CD4-positive, CD25-positive, alpha-beta regulatory T cell (primary cell): ENCODE measurements around the gene STK17B. TPM values are rescaled to one million over a fixed set of nuclear protein-coding genes. Genes with fewer than 3 reads are reported as not detected.
A peak's percentile ranks its signal among the peaks of the same experiment; 100 is the strongest.

Experiments
- ATAC-seq, 2 donors: fragments of 150-1000 bp; cut with Tn5 transposase; one replicate each; pipeline ENCODE4 v1.10.0; 2021; ENCODE audit warnings: low read depth in 2 of 2, moderate number of reproducible peaks in 2 of 2, moderate library complexity in 1 of 2
- DNase-seq, 3 donors: peaks; one replicate each; pipeline versions ENCODE4 v3.0.0 to v3.0.0-alpha.2; 2012 to 2022; ENCODE audit warnings: mixed read lengths in 1 of 3
- H3K27ac ChIP-seq: one replicate; pipeline ENCODE4 v1.7.0; 2013; ENCODE audit warnings: mild to moderate bottlenecking, low read length; ENCODE audit not compliant: insufficient read depth, poor library complexity, severe bottlenecking
- H3K27me3 ChIP-seq: one replicate; pipeline ENCODE4 v1.7.0; 2013; ENCODE audit warnings: low read length; ENCODE audit not compliant: control insufficient read depth, insufficient read depth
- H3K36me3 ChIP-seq: one replicate; pipeline ENCODE4 v1.7.0; 2013; ENCODE audit warnings: mild to moderate bottlenecking, low read length, moderate library complexity; ENCODE audit not compliant: control insufficient read depth, insufficient read depth
- H3K4me1 ChIP-seq: 2 replicates; pipeline ENCODE4 v1.7.0; 2013; ENCODE audit warnings: mild to moderate bottlenecking, low read length; ENCODE audit not compliant: insufficient read depth, control insufficient read depth, poor library complexity, severe bottlenecking
- H3K4me3 ChIP-seq: one replicate; pipeline ENCODE4 v1.7.0; 2013; ENCODE audit warnings: low read depth, mild to moderate bottlenecking, low read length, moderate library complexity
- H3K9me3 ChIP-seq, 2 experiments: 1 replicate in 1 of 2; 2 replicates in 1 of 2; pipeline ENCODE4 v1.7.0; 2013; ENCODE audit warnings: low read length in 2 of 2, mild to moderate bottlenecking in 1 of 2, moderate library complexity in 1 of 2; ENCODE audit not compliant: control insufficient read depth in 2 of 2
- H3K27ac Mint-ChIP-seq, 3 donors: one replicate each; pipeline ENCODE4 v1.8.0; 2020 to 2022; ENCODE audit warnings: mild to moderate bottlenecking in 3 of 3, mixed read lengths in 3 of 3, moderate library complexity in 2 of 3
- H3K27me3 Mint-ChIP-seq: one replicate; pipeline ENCODE4 v1.8.0; 2022; ENCODE audit warnings: mild to moderate bottlenecking, mixed read lengths
- H3K36me3 Mint-ChIP-seq: one replicate; pipeline ENCODE4 v1.8.0; 2020; ENCODE audit warnings: mixed read lengths
- H3K4me1 Mint-ChIP-seq, 4 donors: one replicate each; pipeline ENCODE4 v1.8.0; 2020 to 2022; ENCODE audit warnings: mixed read lengths in 4 of 4, mild to moderate bottlenecking in 1 of 4
- H3K4me3 Mint-ChIP-seq, 4 donors: one replicate each; pipeline ENCODE4 v1.8.0; 2020 to 2022; ENCODE audit warnings: mild to moderate bottlenecking in 4 of 4, mixed read lengths in 4 of 4, moderate library complexity in 3 of 4
- H3K9me3 Mint-ChIP-seq, 7 donors: one replicate each; pipeline ENCODE4 v1.8.0; 2020 to 2022; ENCODE audit warnings: mixed read lengths in 7 of 7, mild to moderate bottlenecking in 3 of 7, moderate library complexity in 2 of 7
- polyA plus RNA-seq, 4 donors: library from polyadenylated mRNA; unstranded; fragments of 300-500 nt; fragmentation: Illumina TruSeq; gene quantifications; one replicate each; pipeline ENCODE4 v1.2.3, GENCODE V29; 2021
- total RNA-seq: library from RNA; stranded (reverse); gene quantifications from one replicate; pipeline ENCODE4 v1.2.3, GENCODE V29; 2022

STK17B gene
- total and polyA plus RNA-seq, 5 donors from 2014 or later: 97.1 to 542 (median 113) TPM

- peaks cover 12 to 25% (median 19%) of the 10 kb centered on the region in 4 donors for H3K4me1 Mint-ChIP-seq
- DNase-seq (peak in 1 of 3 donors; percentile 7), ATAC-seq (no peak)
- peaks cover 24% of the 10 kb centered on the region for H3K36me3 Mint-ChIP-seq
- Histone ChIP-seq H3K4me1 (no peaks in the 10 kb centered on the region), H3K27me3 (no peaks in the 10 kb centered on the region), H3K27ac (no peak overlapping the region), H3K36me3 (peaks cover 12% of the 10 kb centered on the region), H3K9me3 (peaks cover 44 to 71% of the 10 kb centered on the region in 2 experiments), H3K4me3 (peak overlapping the region; percentile 2)
- no peak overlapping the region for H3K4me3 Mint-ChIP-seq
- no peak overlapping the region for H3K27ac Mint-ChIP-seq
- peaks cover 0 to 50% (median 16%) of the 10 kb centered on the region in 7 donors for H3K9me3 Mint-ChIP-seq
- peaks cover 5% of the 10 kb centered on the region for H3K27me3 Mint-ChIP-seq
These were observed 41.1 kb downstream of the STK17B start for GRCh38 chr2:196130039-196130825.

GRCh38 chr2:196128749-196129148 lies 42.6 kb downstream of the STK17B start:
- DNase-seq (no peak), ATAC-seq (no peak)
- no peak overlapping the region for H3K27ac Mint-ChIP-seq
- H3K36me3 ChIP-seq: peaks cover 3% of the 10 kb centered on the region
- no peaks in the 10 kb centered on the region for H3K4me1 ChIP-seq
- H3K9me3 Mint-ChIP-seq: peaks cover 0 to 51% (median 16%) of the 10 kb centered on the region in 7 donors
- H3K4me3 Mint-ChIP-seq: no peak overlapping the region
- peaks cover 11 to 15% (median 13%) of the 10 kb centered on the region in 4 donors for H3K4me1 Mint-ChIP-seq
- H3K27ac ChIP-seq: no peak overlapping the region
- no peak overlapping the region for H3K4me3 ChIP-seq
- peaks cover 5% of the 10 kb centered on the region for H3K27me3 Mint-ChIP-seq
- peaks cover 14% of the 10 kb centered on the region for H3K36me3 Mint-ChIP-seq
- no peaks in the 10 kb centered on the region for H3K27me3 ChIP-seq
- H3K9me3 ChIP-seq: peaks cover 44 to 57% of the 10 kb centered on the region in 2 experiments

DNA sequence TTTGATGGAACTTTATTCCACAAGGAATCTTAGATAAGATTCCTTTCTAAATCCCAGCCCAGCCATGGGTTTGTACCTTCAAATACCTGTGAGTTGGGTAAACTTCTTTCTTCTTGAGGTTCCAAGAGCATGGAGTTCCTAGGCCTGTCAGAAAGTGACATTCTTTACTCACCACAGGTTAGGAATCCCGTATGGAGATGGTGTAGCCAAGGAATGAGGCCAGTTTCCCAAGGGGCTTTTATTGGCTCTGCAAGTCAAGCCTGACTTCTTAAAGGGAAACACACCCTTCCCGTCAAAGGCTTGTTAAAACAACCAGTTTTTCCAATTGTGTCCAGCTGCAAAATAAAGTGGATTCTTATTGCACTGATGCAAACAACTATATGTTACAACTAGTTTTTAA lies 45.8 kb downstream of the STK17B start:
- Mint-ChIP-seq H3K9me3 (peaks cover 0 to 32% (median 9%) of the 10 kb centered on the region in 7 donors), H3K27ac (no peak overlapping the region), H3K27me3 (peaks cover 5% of the 10 kb centered on the region), H3K4me3 (no peak overlapping the region), H3K4me1 (no peaks in the 10 kb centered on the region), H3K36me3 (peaks cover 1% of the 10 kb centered on the region)
- H3K4me1 ChIP-seq: no peaks in the 10 kb centered on the region
- H3K4me3 ChIP-seq: no peak overlapping the region
- no peak for DNase-seq
- H3K27ac ChIP-seq: no peak overlapping the region
- H3K27me3 ChIP-seq: no peaks in the 10 kb centered on the region
- no peak for ATAC-seq
- H3K9me3 ChIP-seq: peaks cover 28 to 29% of the 10 kb centered on the region in 2 experiments
- H3K36me3 ChIP-seq: no peaks in the 10 kb centered on the region

DNA sequence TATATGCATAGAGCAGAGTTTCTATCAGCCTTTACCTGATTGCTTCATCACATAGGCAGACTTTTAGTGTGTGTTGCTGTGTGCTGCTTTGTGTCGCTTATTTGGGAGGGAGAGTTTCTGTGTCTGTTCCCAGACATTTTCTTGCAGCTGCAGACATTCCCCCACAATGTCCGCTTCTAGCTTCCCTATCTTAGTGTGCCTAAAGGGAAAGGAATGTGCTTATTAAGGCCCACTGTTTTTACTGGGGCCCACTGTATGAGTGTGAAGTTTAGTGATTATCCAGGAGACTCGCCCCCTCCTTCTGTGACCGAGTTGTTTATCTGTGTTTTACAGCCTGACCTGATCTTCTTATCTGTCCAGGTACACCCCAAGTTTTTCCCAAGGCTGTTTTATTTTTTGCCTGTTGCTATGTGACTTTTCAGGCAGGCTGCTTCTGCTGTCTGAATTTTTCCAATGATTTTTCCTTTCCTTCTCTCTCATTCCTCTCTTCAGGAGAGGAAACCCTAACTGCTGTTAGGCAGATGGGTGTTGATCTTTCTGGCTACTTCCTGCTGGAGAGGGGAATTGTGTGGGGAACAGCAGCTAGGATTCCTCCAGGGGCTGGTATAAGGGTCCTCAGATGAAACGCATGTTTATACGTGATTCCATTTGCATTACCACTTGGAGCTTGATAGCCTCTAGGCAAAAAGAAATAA lies 47.6 kb downstream of the STK17B start:
- Histone ChIP-seq H3K4me1 (no peaks in the 10 kb centered on the region), H3K27ac (no peak overlapping the region), H3K4me3 (no peak overlapping the region), H3K27me3 (no peaks in the 10 kb centered on the region), H3K36me3 (no peaks in the 10 kb centered on the region), H3K9me3 (peaks cover 13% of the 10 kb centered on the region in 2 experiments)
- Mint-ChIP-seq H3K4me1 (peaks cover 0 to 6% (median 0%) of the 10 kb centered on the region in 4 donors), H3K9me3 (peaks cover 0 to 15% (median 4%) of the 10 kb centered on the region in 7 donors), H3K27me3 (peaks cover 13% of the 10 kb centered on the region), H3K4me3 (no peak overlapping the region), H3K27ac (no peak overlapping the region), H3K36me3 (no peaks in the 10 kb centered on the region)
- ATAC-seq (no peak), DNase-seq (no peak)

GRCh38 chr2:196119926-196120325 lies 51.5 kb downstream of the STK17B start:
- Histone ChIP-seq H3K4me3 (no peak overlapping the region), H3K36me3 (no peaks in the 10 kb centered on the region), H3K27ac (no peak overlapping the region), H3K4me1 (no peaks in the 10 kb centered on the region), H3K9me3 (no peaks in the 10 kb centered on the region), H3K27me3 (no peaks in the 10 kb centered on the region)
- peaks cover 0 to 6% (median 0%) of the 10 kb centered on the region in 4 donors for H3K4me1 Mint-ChIP-seq
- peaks cover 9% of the 10 kb centered on the region for H3K27me3 Mint-ChIP-seq
- ATAC-seq (no peak), DNase-seq (no peak)
- peaks cover 0 to 4% (median 0%) of the 10 kb centered on the region in 7 donors for H3K9me3 Mint-ChIP-seq
- H3K36me3 Mint-ChIP-seq: no peaks in the 10 kb centered on the region
- H3K27ac Mint-ChIP-seq: peak overlapping the region in 1 of 3 donors; percentile 23
- no peak overlapping the region for H3K4me3 Mint-ChIP-seq

- Histone ChIP-seq H3K27me3 (no peaks in the 10 kb centered on the region), H3K4me3 (no peak overlapping the region), H3K9me3 (no peaks in the 10 kb centered on the region), H3K36me3 (no peaks in the 10 kb centered on the region), H3K4me1 (peaks cover 5% of the 10 kb centered on the region), H3K27ac (no peak overlapping the region)
- Mint-ChIP-seq H3K4me1 (peaks cover 0 to 12% (median 5%) of the 10 kb centered on the region in 4 donors), H3K4me3 (no peak overlapping the region), H3K9me3 (peaks cover 0 to 3% (median 0%) of the 10 kb centered on the region in 7 donors), H3K36me3 (no peaks in the 10 kb centered on the region), H3K27ac (no peak overlapping the region), H3K27me3 (peaks cover 14% of the 10 kb centered on the region)
- DNase-seq (no peak), ATAC-seq (no peak)
These were observed 54.1 kb downstream of the STK17B start for GRCh38 chr2:196117214-196117705.

GRCh38 chr2:196113061-196113974 lies 58.1 kb downstream of the STK17B start:
- Histone ChIP-seq H3K27ac (no peak overlapping the region), H3K4me3 (no peak overlapping the region), H3K36me3 (no peaks in the 10 kb centered on the region), H3K4me1 (peaks cover 5% of the 10 kb centered on the region), H3K9me3 (no peaks in the 10 kb centered on the region), H3K27me3 (no peaks in the 10 kb centered on the region)
- ATAC-seq: no peak
- Mint-ChIP-seq H3K27me3 (peaks cover 13% of the 10 kb centered on the region), H3K9me3 (no peaks in the 10 kb centered on the region), H3K4me3 (no peak overlapping the region), H3K4me1 (peaks cover 0 to 12% (median 2%) of the 10 kb centered on the region in 4 donors), H3K36me3 (no peaks in the 10 kb centered on the region), H3K27ac (no peak overlapping the region)
- no peak for DNase-seq
